Measurements from ENCODE around the gene PDE8B. TPM values are rescaled to one million over a fixed set of nuclear protein-coding genes. Genes with fewer than 3 reads are reported as not detected.

The PDE8B gene
- total RNA-seq, 6 donors from 2014 or later = 5.8 to 21.9 (median 9.7) TPM

DNA sequence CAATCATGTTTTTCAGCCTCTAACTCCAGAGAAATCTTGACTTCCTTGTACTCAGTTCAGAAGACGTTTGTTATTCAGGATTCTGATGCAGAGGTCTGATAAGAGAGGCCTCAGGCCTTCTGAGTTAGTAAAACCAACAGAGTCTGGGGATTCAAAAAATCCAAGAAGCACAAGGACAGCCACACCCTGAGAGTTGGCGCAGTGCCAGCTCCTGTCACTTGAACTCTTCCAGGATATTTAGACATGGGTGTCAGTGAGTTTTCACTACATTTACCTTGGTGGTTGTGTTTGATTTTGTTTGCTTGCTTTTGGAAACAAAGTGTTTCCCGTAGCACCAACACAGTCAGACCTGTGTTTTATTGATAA, 41.6 kb upstream of the PDE8B start:
- Histone ChIP-seq H3K27ac (peak overlapping the region in 3 of 4 donors; percentile 0 to 49 (median 28)), H3K9me3 (no peaks in the 10 kb centered on the region), H3K36me3 (no peaks in the 10 kb centered on the region), H3K4me3 (no peak overlapping the region), H3K27me3 (no peaks in the 10 kb centered on the region), H3K4me1 (peaks cover 17 to 22% (median 19%) of the 10 kb centered on the region in 4 donors)
- WGBS, 2 donors = 26 to 27% methylated on average over 3 of the region's 3 CpGs
- ATAC-seq (ENCODE audit: low FRiP score in 2 of 2) = no peak
- DNase-seq = peak in 1 of 2 donors; percentile 43
- TF ChIP-seq EP300 (IDR thresholded peaks at IDR 0.05) (no peak), POLR2A (IDR thresholded peaks at IDR 0.05) (no peak), POLR2AphosphoS5 (IDR thresholded peaks at IDR 0.05) (no peak)
- TF ChIP-seq, protein P1, sequence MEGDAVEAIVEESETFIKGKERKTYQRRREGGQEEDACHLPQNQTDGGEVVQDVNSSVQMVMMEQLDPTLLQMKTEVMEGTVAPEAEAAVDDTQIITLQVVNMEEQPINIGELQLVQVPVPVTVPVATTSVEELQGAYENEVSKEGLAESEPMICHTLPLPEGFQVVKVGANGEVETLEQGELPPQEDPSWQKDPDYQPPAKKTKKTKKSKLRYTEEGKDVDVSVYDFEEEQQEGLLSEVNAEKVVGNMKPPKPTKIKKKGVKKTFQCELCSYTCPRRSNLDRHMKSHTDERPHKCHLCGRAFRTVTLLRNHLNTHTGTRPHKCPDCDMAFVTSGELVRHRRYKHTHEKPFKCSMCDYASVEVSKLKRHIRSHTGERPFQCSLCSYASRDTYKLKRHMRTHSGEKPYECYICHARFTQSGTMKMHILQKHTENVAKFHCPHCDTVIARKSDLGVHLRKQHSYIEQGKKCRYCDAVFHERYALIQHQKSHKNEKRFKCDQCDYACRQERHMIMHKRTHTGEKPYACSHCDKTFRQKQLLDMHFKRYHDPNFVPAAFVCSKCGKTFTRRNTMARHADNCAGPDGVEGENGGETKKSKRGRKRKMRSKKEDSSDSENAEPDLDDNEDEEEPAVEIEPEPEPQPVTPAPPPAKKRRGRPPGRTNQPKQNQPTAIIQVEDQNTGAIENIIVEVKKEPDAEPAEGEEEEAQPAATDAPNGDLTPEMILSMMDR (IDR thresholded peaks at IDR 0.05) = no peak

DNA sequence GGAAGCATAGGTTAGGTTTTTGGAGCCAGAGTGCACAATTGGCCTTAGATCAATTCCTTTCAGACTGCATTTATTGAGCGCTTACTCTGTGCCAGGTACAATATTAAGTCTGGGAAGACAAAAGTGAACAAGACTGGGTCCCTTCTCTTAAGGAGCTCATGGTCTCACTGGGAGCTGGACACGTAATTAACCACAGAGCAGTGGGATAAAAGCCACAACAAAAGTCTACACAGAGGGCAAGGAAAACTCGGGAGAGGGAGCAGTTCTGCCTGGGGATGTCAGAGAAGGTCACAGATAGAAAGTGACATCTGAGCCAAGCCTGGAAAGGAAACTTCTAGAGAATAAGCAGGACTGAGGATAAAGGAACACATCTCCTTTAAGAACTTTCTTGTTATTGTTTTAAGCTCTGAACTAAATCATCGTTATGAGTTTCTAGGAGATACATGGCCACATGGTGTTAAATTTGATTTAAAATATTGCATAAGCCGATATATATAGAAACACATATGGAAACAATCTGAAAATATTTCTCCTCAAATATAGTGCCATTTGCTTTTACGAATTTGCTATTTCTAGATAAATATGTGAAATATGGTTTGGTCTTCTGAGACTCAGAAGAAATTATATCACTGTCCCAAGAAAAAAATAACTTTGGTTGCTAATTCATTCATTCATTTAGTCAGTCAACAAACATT, 40.1 kb upstream of the PDE8B start:
- TF ChIP-seq, protein P1 (IDR thresholded peaks at IDR 0.05) = no peak
- TF ChIP-seq EP300 (IDR thresholded peaks at IDR 0.05) = no peak
- TF ChIP-seq POLR2A (IDR thresholded peaks at IDR 0.05) = no peak
- no peak for TF ChIP-seq POLR2AphosphoS5 (IDR thresholded peaks at IDR 0.05)
- 82% methylated on average over 6 of the region's 6 CpGs for WGBS, 2 donors

DNA sequence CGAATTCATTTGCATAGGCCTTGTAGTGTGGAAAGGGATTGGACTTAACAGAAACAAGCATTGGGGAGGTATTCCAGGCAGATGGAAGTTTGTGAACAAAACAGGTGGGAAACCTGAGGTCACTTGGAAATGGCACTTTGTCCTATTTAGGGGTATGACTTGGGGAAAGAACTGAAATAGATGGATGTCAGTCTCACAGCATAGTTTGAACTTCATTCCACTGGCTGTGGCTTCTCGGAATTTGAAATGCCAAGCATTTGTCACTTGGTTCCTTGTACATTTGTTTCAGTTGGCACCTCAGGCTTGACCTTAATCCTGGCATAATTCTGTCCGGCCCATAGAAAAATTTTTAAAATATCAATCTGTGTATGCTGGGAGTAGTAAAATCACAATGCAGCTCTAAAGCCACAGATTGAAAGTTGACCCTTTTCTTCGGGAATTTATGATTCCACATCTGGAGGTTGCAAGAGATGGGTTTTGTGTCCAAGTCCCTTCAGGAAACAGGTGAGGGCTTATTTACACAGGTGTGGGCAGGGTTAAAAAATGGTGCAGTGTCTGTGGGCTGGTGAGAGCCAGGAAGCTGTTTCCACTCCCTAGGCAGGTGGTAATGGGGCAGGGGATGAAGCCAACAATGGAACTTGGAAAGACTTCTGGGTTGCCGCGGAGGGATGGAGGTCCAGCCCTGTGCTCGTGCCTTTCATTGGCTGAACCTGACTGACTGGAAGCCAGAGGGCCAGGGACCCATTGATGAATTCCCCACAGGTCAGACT, 39.2 kb upstream of the PDE8B start:
- Histone ChIP-seq H3K4me1 (peaks cover 17 to 22% (median 19%) of the 10 kb centered on the region in 4 donors), H3K36me3 (no peaks in the 10 kb centered on the region), H3K4me3 (no peak overlapping the region), H3K9me3 (no peaks in the 10 kb centered on the region), H3K27ac (no peak overlapping the region), H3K27me3 (no peaks in the 10 kb centered on the region)
- no peak for DNase-seq
- no peak for ATAC-seq (ENCODE audit: low FRiP score in 2 of 2)
- WGBS, 2 donors = 93 to 96% methylated on average over 7 of the region's 7 CpGs
- TF ChIP-seq POLR2AphosphoS5 (IDR thresholded peaks at IDR 0.05) (no peak), POLR2A (IDR thresholded peaks at IDR 0.05) (no peak), EP300 (IDR thresholded peaks at IDR 0.05) (no peak)
- TF ChIP-seq, protein P1 (IDR thresholded peaks at IDR 0.05) = no peak

More for the DNA sequence above, 40.1 kb upstream of the PDE8B start:
- ATAC-seq (ENCODE audit: low FRiP score in 2 of 2) (no peak), DNase-seq (no peak)
- H3K27ac ChIP-seq = no peak overlapping the region
- H3K36me3 ChIP-seq = no peaks in the 10 kb centered on the region
- no peaks in the 10 kb centered on the region for H3K27me3 ChIP-seq
- H3K4me1 ChIP-seq = peaks cover 17 to 22% (median 19%) of the 10 kb centered on the region in 4 donors
- H3K4me3 ChIP-seq = no peak overlapping the region
- no peaks in the 10 kb centered on the region for H3K9me3 ChIP-seq

DNA sequence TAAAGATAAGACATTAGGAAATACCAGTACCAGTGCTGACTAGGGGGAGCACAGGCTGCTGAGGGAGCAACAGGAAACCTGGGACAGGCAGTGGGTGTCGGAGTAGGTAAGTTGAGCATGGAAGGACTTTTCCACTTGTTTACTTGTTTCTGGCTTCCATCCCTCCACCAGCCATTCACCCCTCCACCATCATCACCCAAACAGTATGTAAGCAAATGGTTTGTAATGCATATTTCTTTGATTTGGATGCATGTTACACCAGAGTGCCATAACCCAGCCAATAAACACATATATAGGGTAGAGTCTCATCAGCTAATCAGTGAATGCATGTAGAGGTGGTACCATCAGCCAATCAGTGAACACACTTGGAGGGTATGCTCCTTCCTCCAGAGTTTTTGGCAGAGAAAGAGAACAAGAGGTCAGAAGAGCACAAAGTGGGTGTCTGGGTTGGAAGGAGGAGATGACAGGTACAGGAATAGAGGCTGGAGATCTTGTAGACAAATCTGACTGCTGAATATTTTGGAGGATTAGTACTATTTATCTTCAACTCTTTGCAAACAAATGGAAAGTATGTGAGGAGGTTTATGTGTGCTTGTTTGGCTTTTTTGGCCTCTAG, 37.7 kb upstream of the PDE8B start:
- no peaks in the 10 kb centered on the region for H3K27me3 ChIP-seq
- 76 to 93% methylated on average over 1 of the region's 1 CpG for WGBS, 2 donors
- DNase-seq (no peak), ATAC-seq (ENCODE audit: low FRiP score in 2 of 2) (no peak)
- no peak overlapping the region for H3K4me3 ChIP-seq
- H3K27ac ChIP-seq = no peak overlapping the region
- H3K4me1 ChIP-seq = peaks cover 13 to 15% (median 14%) of the 10 kb centered on the region in 4 donors
- TF ChIP-seq POLR2A (IDR thresholded peaks at IDR 0.05) (no peak), EP300 (IDR thresholded peaks at IDR 0.05) (no peak), POLR2AphosphoS5 (IDR thresholded peaks at IDR 0.05) (no peak)
- TF ChIP-seq, protein P1 (IDR thresholded peaks at IDR 0.05) = no peak
- H3K36me3 ChIP-seq = no peaks in the 10 kb centered on the region
- no peaks in the 10 kb centered on the region for H3K9me3 ChIP-seq
